Right kidney (tissue), 9 donors: ENCODE measurements around the gene NF1.
"Not testable (repeated sequence)": the region's sequence is repeated elsewhere in the genome, so short reads cannot be mapped to it uniquely, and the experiment has no call there.

Experiments
- DNase-seq: peaks from one replicate; pipeline ENCODE4 v3.0.0-alpha.2; 2016
- long read RNA-seq, 8 donors: transcript quantifications; one replicate each; lab custom pipeline, GENCODE V29; 2026

NF1 gene
- long read RNA-seq, donor 1, full-length matches to known transcripts = 1 of 1 reads
- long read RNA-seq, donor 1, partial matches to known transcripts = 0 of 1 reads
- long read RNA-seq, donor 1, other reads (novel, unspliced or antisense) = 0 of 1 reads
- long read RNA-seq, donor 2, partial matches to known transcripts = 5 of 6 reads
- long read RNA-seq, donor 2, other reads (novel, unspliced or antisense) = 0 of 6 reads
- long read RNA-seq, donor 3, full-length matches to known transcripts = 2 of 2 reads
- long read RNA-seq, donor 3, partial matches to known transcripts = 0 of 2 reads
- long read RNA-seq, donor 3, other reads (novel, unspliced or antisense) = 0 of 2 reads
- long read RNA-seq, donor 4, full-length matches to known transcripts = 9 of 21 reads
- long read RNA-seq, donor 4, partial matches to known transcripts = 12 of 21 reads
- long read RNA-seq, donor 4, other reads (novel, unspliced or antisense) = 0 of 21 reads
- long read RNA-seq, donor 5, full-length matches to known transcripts = 2 of 2 reads
- long read RNA-seq, donor 5, partial matches to known transcripts = 0 of 2 reads
- long read RNA-seq, donor 5, other reads (novel, unspliced or antisense) = 0 of 2 reads
- long read RNA-seq, donor 6, full-length matches to known transcripts = 2 of 2 reads
- long read RNA-seq, donor 6, partial matches to known transcripts = 0 of 2 reads
- long read RNA-seq, donor 6, other reads (novel, unspliced or antisense) = 0 of 2 reads
- long read RNA-seq, donor 7 = 0 reads
- long read RNA-seq, donor 8, full-length matches to known transcripts = 4 of 21 reads
- long read RNA-seq, donor 8, partial matches to known transcripts = 17 of 21 reads
- long read RNA-seq, donor 8, other reads (novel, unspliced or antisense) = 0 of 21 reads

- peak; percentile 87 for DNase-seq
Measured at GRCh38 chr17:31094600-31095235, at the start of gene NF1. Gene NF1, plus strand, starts transcription at chr17:31094977. Its CDS starts 333 bp downstream, at chr17:31095310.

GRCh38 chr17:31046856-31047425, 47.8 kb upstream of the NF1 start:
- DNase-seq = not testable (repeated sequence)

- no peak for DNase-seq
Measured at GRCh38 chr17:31048142-31048541, 46.6 kb upstream of the NF1 start.

GRCh38 chr17:31048780-31049179, 46.0 kb upstream of the NF1 start:
- DNase-seq = no peak

- DNase-seq = no peak
Measured at GRCh38 chr17:31050948-31051347, 43.8 kb upstream of the NF1 start.

GRCh38 chr17:31051506-31051905, 43.3 kb upstream of the NF1 start:
- DNase-seq = no peak

GRCh38 chr17:31052187-31052889, 42.4 kb upstream of the NF1 start:
- no peak for DNase-seq

GRCh38 chr17:31053071-31053470, 41.7 kb upstream of the NF1 start:
- no peak for DNase-seq

- no peak for DNase-seq
Measured at GRCh38 chr17:31054761-31055160, 40.0 kb upstream of the NF1 start.

GRCh38 chr17:31058976-31059375, 35.8 kb upstream of the NF1 start:
- DNase-seq = no peak

- DNase-seq = no peak
Measured at GRCh38 chr17:31060791-31061550, 33.8 kb upstream of the NF1 start.

- no peak for DNase-seq
Measured at GRCh38 chr17:31061678-31062077, 33.1 kb upstream of the NF1 start.

GRCh38 chr17:31062346-31062745, 32.4 kb upstream of the NF1 start:
- DNase-seq = no peak

GRCh38 chr17:31064707-31065106, 30.1 kb upstream of the NF1 start:
- DNase-seq = no peak

GRCh38 chr17:31067691-31068184, 27.0 kb upstream of the NF1 start:
- no peak for DNase-seq

GRCh38 chr17:31068291-31068690, 26.5 kb upstream of the NF1 start:
- DNase-seq = no peak

GRCh38 chr17:31072186-31072585, 22.6 kb upstream of the NF1 start:
- DNase-seq = no peak

GRCh38 chr17:31073411-31073810, 21.4 kb upstream of the NF1 start:
- DNase-seq = no peak

- no peak for DNase-seq
Measured at GRCh38 chr17:31074772-31075555, 19.8 kb upstream of the NF1 start.

- no peak for DNase-seq
Measured at GRCh38 chr17:31078290-31078689, 16.5 kb upstream of the NF1 start.
